Measurements from ENCODE around the gene NSUN3. TPM values are rescaled to one million over a fixed set of nuclear protein-coding genes. Genes with fewer than 3 reads are reported as not detected.

NSUN3 gene
- total RNA-seq, 1 donor from 2014 or later = 8.5 TPM

DNA sequence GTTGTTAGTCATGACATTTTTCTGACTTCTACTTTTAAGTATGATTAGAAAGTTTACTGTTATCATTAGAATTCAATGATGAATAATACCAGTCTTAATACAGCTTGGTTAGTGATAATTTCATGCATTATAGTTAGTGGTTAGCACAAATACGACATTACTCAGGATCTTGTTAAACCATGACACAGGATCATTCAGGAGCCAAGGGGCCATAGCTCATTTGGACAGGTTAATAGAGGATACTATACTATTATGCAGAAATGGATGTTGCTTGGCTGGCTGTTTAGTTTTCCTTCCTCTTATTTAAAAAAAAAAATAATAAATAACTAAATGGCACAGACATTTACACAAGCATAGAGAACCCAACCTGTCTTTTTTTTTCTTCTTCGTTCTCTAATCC lies 55.5 kb downstream of the NSUN3 start:
- H3K4me1 Mint-ChIP-seq (ENCODE audit: low read depth) = no peaks in the 10 kb centered on the region
- H3K27ac Mint-ChIP-seq (ENCODE audit: unreplicated experiment) = no peak overlapping the region
- no peak overlapping the region for H3K4me3 Mint-ChIP-seq (ENCODE audit: unreplicated experiment)
- H3K27me3 Mint-ChIP-seq (ENCODE audit: low read depth) = no peaks in the 10 kb centered on the region
- no peaks in the 10 kb centered on the region for H3K9me3 Mint-ChIP-seq (ENCODE audit: low read depth)
- no peak for DNase-seq (ENCODE audit: low spot score)
- TF ChIP-seq, protein P1, sequence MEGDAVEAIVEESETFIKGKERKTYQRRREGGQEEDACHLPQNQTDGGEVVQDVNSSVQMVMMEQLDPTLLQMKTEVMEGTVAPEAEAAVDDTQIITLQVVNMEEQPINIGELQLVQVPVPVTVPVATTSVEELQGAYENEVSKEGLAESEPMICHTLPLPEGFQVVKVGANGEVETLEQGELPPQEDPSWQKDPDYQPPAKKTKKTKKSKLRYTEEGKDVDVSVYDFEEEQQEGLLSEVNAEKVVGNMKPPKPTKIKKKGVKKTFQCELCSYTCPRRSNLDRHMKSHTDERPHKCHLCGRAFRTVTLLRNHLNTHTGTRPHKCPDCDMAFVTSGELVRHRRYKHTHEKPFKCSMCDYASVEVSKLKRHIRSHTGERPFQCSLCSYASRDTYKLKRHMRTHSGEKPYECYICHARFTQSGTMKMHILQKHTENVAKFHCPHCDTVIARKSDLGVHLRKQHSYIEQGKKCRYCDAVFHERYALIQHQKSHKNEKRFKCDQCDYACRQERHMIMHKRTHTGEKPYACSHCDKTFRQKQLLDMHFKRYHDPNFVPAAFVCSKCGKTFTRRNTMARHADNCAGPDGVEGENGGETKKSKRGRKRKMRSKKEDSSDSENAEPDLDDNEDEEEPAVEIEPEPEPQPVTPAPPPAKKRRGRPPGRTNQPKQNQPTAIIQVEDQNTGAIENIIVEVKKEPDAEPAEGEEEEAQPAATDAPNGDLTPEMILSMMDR (IDR thresholded peaks at IDR 0.05) = no peak
- H3K36me3 Mint-ChIP-seq (ENCODE audit: low read depth) = no peaks in the 10 kb centered on the region

DNA sequence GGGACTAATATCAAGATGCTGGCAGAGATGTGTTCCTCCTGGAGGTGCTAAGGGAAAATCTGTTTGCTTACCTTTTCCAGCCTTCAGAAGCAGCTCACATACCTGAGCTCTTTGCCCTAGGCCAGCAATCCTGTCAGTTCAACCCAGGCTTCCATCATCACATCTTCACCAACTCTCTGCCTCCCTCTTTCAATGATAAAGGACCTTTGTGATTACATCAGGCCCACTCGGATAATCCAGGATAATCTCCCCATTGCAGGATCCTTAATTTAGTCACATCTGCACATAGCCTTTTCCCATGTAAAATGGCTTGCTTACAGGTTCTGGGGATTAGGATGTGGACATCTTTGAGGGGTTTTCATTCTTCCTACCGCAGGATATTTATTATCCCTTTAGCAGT lies 58.3 kb downstream of the NSUN3 start:
- H3K4me1 Mint-ChIP-seq (ENCODE audit: low read depth) = no peaks in the 10 kb centered on the region
- H3K9me3 Mint-ChIP-seq (ENCODE audit: low read depth) = no peaks in the 10 kb centered on the region
- DNase-seq (ENCODE audit: low spot score) = no peak
- no peak overlapping the region for H3K27ac Mint-ChIP-seq (ENCODE audit: unreplicated experiment)
- no peaks in the 10 kb centered on the region for H3K27me3 Mint-ChIP-seq (ENCODE audit: low read depth)
- peaks cover 2% of the 10 kb centered on the region for H3K36me3 Mint-ChIP-seq (ENCODE audit: low read depth)
- TF ChIP-seq, protein P1 (IDR thresholded peaks at IDR 0.05) = no peak
- no peak overlapping the region for H3K4me3 Mint-ChIP-seq (ENCODE audit: unreplicated experiment)

DNA sequence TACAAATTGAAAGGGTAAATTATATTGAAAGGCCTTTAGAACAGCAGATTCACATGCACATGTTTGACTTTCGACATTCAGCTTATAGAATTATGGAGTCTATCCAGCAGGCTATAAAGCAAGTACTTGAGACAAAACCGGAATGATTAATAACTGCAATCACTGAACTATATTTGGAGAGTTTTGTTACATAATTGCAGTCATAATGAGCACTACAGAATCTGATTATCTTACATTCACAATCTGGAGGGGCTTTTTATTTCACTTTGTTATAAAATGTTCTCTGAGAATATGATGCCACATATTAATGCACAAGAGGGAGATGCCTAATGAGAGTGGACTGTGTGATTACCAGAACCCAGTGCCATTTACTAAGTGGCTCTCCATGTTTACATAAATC lies 64.3 kb downstream of the NSUN3 start:
- no peaks in the 10 kb centered on the region for H3K9me3 Mint-ChIP-seq (ENCODE audit: low read depth)
- TF ChIP-seq, protein P1 (IDR thresholded peaks at IDR 0.05) = no peak
- no peak overlapping the region for H3K4me3 Mint-ChIP-seq (ENCODE audit: unreplicated experiment)
- H3K4me1 Mint-ChIP-seq (ENCODE audit: low read depth) = peaks cover 3% of the 10 kb centered on the region
- no peak overlapping the region for H3K27ac Mint-ChIP-seq (ENCODE audit: unreplicated experiment)
- no peak for DNase-seq (ENCODE audit: low spot score)
- no peaks in the 10 kb centered on the region for H3K27me3 Mint-ChIP-seq (ENCODE audit: low read depth)
- H3K36me3 Mint-ChIP-seq (ENCODE audit: low read depth) = peaks cover 10% of the 10 kb centered on the region

DNA sequence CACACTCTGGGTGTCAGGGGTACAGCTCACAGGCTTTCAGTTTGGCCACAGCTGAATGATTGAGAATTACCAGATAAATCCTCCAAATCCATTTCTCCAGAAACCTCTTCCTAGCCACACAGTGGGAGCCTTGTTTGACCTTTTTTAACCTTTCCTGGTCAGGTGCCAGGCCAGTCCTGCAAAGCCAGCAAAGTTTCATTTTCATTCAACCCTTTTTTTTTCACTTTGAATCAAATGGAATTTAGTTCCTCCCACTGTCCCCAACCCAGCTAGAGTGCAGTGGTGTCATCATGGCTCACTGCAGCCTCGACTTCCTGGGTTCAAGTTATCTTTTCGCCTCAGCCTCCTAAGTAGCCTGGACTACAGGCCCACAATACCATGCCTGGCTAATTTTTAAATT lies 67.8 kb downstream of the NSUN3 start:
- H3K27ac Mint-ChIP-seq (ENCODE audit: unreplicated experiment) = no peak overlapping the region
- H3K4me1 Mint-ChIP-seq (ENCODE audit: low read depth) = peaks cover 3% of the 10 kb centered on the region
- peaks cover 4% of the 10 kb centered on the region for H3K9me3 Mint-ChIP-seq (ENCODE audit: low read depth)
- H3K4me3 Mint-ChIP-seq (ENCODE audit: unreplicated experiment) = no peak overlapping the region
- TF ChIP-seq, protein P1 (IDR thresholded peaks at IDR 0.05) = no peak
- no peaks in the 10 kb centered on the region for H3K27me3 Mint-ChIP-seq (ENCODE audit: low read depth)
- DNase-seq (ENCODE audit: low spot score) = no peak
- H3K36me3 Mint-ChIP-seq (ENCODE audit: low read depth) = peaks cover 10% of the 10 kb centered on the region

DNA sequence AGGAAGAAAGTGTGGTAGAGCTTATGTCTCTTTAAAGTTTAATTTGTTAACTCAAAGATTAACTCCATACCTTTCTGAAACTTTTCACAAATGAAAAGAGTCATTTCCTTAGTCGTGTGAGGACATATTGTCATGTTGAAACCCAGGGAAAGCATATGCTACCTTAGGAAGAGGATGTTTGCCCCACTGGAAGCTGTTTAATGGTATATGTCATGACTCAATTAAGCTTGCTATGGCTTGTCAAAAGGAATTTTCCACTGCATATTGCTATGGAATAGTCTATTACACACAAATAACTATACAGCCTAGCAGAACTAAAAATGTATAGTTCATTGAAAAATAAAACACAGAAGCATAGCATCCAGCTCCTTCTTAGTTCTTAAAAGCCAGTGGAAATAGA lies 69.9 kb downstream of the NSUN3 start:
- no peaks in the 10 kb centered on the region for H3K27me3 Mint-ChIP-seq (ENCODE audit: low read depth)
- peaks cover 3% of the 10 kb centered on the region for H3K4me1 Mint-ChIP-seq (ENCODE audit: low read depth)
- peaks cover 4% of the 10 kb centered on the region for H3K9me3 Mint-ChIP-seq (ENCODE audit: low read depth)
- H3K27ac Mint-ChIP-seq (ENCODE audit: unreplicated experiment) = no peak overlapping the region
- peaks cover 3% of the 10 kb centered on the region for H3K36me3 Mint-ChIP-seq (ENCODE audit: low read depth)
- H3K4me3 Mint-ChIP-seq (ENCODE audit: unreplicated experiment) = no peak overlapping the region
- TF ChIP-seq, protein P1 (IDR thresholded peaks at IDR 0.05) = no peak
- DNase-seq (ENCODE audit: low spot score) = no peak

Data from chondrocyte (in vitro differentiated cells).